DOHH2 (cell line): Measurements from ENCODE around the gene MOB3C.

Experiments used
- H3F3A ChIP-seq: fragments of 200-600 bp; sonication (generic), shearing (Covaris generic); 2 replicates; pipeline ENCODE4 v1.6.0; 2016; ENCODE audit warnings: antibody characterized with exemption, mild to moderate bottlenecking; ENCODE audit not compliant: control insufficient read depth, insufficient read depth
- H3K27ac ChIP-seq: fragments of 200-600 bp; sonication (generic); 2 replicates; pipeline ENCODE4 v1.5.1; 2014; ENCODE audit warnings: low read depth, mild to moderate bottlenecking, low read length, moderate library complexity
- H3K27me3 ChIP-seq: fragments of 200-600 bp; sonication (generic); 2 replicates; pipeline ENCODE4 v1.6.1; 2014; ENCODE audit warnings: mild to moderate bottlenecking, low read length, mixed read lengths; ENCODE audit not compliant: control insufficient read depth
- H3K36me3 ChIP-seq: fragments of 200-600 bp; sonication (generic); 2 replicates; pipeline ENCODE4 v1.6.1; 2014; ENCODE audit warnings: mild to moderate bottlenecking, low read length, moderate library complexity, mixed read lengths; ENCODE audit not compliant: control insufficient read depth
- H3K4me1 ChIP-seq: fragments of 200-600 bp; sonication (generic); 2 replicates; pipeline ENCODE4 v1.6.1; 2014; ENCODE audit warnings: mild to moderate bottlenecking, low read length, mixed read lengths; ENCODE audit not compliant: control insufficient read depth
- H3K4me2 ChIP-seq: fragments of 200-600 bp; sonication (generic); 2 replicates; pipeline ENCODE4 v1.6.0; 2014; ENCODE audit warnings: mild to moderate bottlenecking, low read length, moderate library complexity
- H3K4me3 ChIP-seq: fragments of 200-600 bp; sonication (generic); 2 replicates; pipeline ENCODE4 v1.5.1; 2014; ENCODE audit warnings: mild to moderate bottlenecking, low read length, mixed read lengths
- H3K79me2 ChIP-seq: fragments of 200-600 bp; sonication (generic); 2 replicates; pipeline ENCODE4 v1.6.1; 2014; ENCODE audit warnings: mild to moderate bottlenecking, low read length, mixed read lengths; ENCODE audit not compliant: control insufficient read depth
- H3K9me2 ChIP-seq: fragments of 200-600 bp; sonication (generic); replicated peaks from 2 replicates; pipeline ENCODE4 v1.6.1; 2014; ENCODE audit warnings: mild to moderate bottlenecking, low read length, mixed read lengths; ENCODE audit not compliant: control insufficient read depth
- H3K9me3 ChIP-seq: fragments of 200-600 bp; sonication (generic); 2 replicates; pipeline ENCODE4 v1.6.1; 2014; ENCODE audit warnings: antibody characterized with exemption, low read length, mixed read lengths; ENCODE audit not compliant: control insufficient read depth, insufficient read depth
- H4K20me1 ChIP-seq: fragments of 200-600 bp; sonication (generic); 2 replicates; pipeline ENCODE4 v1.6.0; 2014; ENCODE audit warnings: low read depth, mild to moderate bottlenecking, antibody characterized with exemption, low read length, moderate library complexity; ENCODE audit not compliant: control insufficient read depth, insufficient read depth
- EZH2phosphoT487 ChIP-seq: fragments of 200-600 bp; sonication (generic); IDR thresholded peaks from 2 replicates; pipeline ENCODE4 v1.6.1; 2017; ENCODE audit warnings: borderline replicate concordance, mild to moderate bottlenecking, antibody characterized with exemption, low read length, moderate library complexity, mixed read lengths
- TF ChIP-seq, protein P1 (sequence below): fragments of 200-600 bp; sonication (generic); IDR thresholded peaks from one replicate; pipeline ENCODE4 v1.5.1; 2014; ENCODE audit warnings: antibody characterized with exemption, mild to moderate bottlenecking, low read depth, low read length; ENCODE audit not compliant: poor library complexity, severe bottlenecking

Gene MOB3C

GRCh38 chr1:46623743-46624644 lies 7.4 kb upstream of the MOB3C start:
- Histone ChIP-seq H3F3A (peaks cover 2% of the 10 kb centered on the region; the same call in 1 of the 2 replicates), H3K27me3 (peaks cover 14% of the 10 kb centered on the region), H3K4me1 (peaks cover 7% of the 10 kb centered on the region), H3K79me2 (no peaks in the 10 kb centered on the region), H3K36me3 (no peaks in the 10 kb centered on the region), H3K27ac (no peak overlapping the region), H4K20me1 (0 out of 2 replicates have a peak, but pooled peaks cover 5% of the 10 kb centered on the region), H3K9me2 (no peaks in the 10 kb centered on the region), H3K4me3 (no peak overlapping the region), H3K9me3 (no peaks in the 10 kb centered on the region), H3K4me2 (no peak overlapping the region)
- TF ChIP-seq, protein P1, sequence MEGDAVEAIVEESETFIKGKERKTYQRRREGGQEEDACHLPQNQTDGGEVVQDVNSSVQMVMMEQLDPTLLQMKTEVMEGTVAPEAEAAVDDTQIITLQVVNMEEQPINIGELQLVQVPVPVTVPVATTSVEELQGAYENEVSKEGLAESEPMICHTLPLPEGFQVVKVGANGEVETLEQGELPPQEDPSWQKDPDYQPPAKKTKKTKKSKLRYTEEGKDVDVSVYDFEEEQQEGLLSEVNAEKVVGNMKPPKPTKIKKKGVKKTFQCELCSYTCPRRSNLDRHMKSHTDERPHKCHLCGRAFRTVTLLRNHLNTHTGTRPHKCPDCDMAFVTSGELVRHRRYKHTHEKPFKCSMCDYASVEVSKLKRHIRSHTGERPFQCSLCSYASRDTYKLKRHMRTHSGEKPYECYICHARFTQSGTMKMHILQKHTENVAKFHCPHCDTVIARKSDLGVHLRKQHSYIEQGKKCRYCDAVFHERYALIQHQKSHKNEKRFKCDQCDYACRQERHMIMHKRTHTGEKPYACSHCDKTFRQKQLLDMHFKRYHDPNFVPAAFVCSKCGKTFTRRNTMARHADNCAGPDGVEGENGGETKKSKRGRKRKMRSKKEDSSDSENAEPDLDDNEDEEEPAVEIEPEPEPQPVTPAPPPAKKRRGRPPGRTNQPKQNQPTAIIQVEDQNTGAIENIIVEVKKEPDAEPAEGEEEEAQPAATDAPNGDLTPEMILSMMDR, result no peak
- no peak for TF ChIP-seq EZH2phosphoT487

- peaks cover 8% of the 10 kb centered on the region for H3F3A ChIP-seq
- H4K20me1 ChIP-seq, result 0 out of 2 replicates have a peak, but pooled peaks cover 5% of the 10 kb centered on the region
- TF ChIP-seq, protein P1, result peak; percentile 46
- TF ChIP-seq EZH2phosphoT487, result no peak
- H3K27ac ChIP-seq, result no peak overlapping the region
- peaks cover 24% of the 10 kb centered on the region for H3K4me1 ChIP-seq
- H3K79me2 ChIP-seq, result no peaks in the 10 kb centered on the region
- no peaks in the 10 kb centered on the region for H3K9me3 ChIP-seq
- H3K36me3 ChIP-seq, result no peaks in the 10 kb centered on the region
- no peak overlapping the region for H3K4me3 ChIP-seq
- H3K4me2 ChIP-seq, result no peak overlapping the region
- peaks cover 17% of the 10 kb centered on the region for H3K27me3 ChIP-seq
- no peaks in the 10 kb centered on the region for H3K9me2 ChIP-seq
Measured at GRCh38 chr1:46622344-46622743, 5.7 kb upstream of the MOB3C start.

GRCh38 chr1:46621930-46622329 lies 5.3 kb upstream of the MOB3C start:
- Histone ChIP-seq H3K27ac (no peak overlapping the region), H3K4me2 (no peak overlapping the region), H3K36me3 (no peaks in the 10 kb centered on the region), H3K4me1 (peaks cover 28% of the 10 kb centered on the region), H4K20me1 (0 out of 2 replicates have a peak, but pooled peaks cover 5% of the 10 kb centered on the region), H3F3A (peaks cover 8% of the 10 kb centered on the region), H3K79me2 (no peaks in the 10 kb centered on the region), H3K4me3 (no peak overlapping the region), H3K9me3 (no peaks in the 10 kb centered on the region), H3K9me2 (no peaks in the 10 kb centered on the region), H3K27me3 (peaks cover 21% of the 10 kb centered on the region)
- TF ChIP-seq EZH2phosphoT487, result no peak
- TF ChIP-seq, protein P1, result no peak
